SHP77 (cell line): ENCODE data around the gene EFCAB6.

Experiments
- DNase-seq, 2 experiments: peaks; one replicate each; lab custom pipeline; 2025; lab: John Stamatoyannopoulos, UW

EFCAB6 gene

DNA sequence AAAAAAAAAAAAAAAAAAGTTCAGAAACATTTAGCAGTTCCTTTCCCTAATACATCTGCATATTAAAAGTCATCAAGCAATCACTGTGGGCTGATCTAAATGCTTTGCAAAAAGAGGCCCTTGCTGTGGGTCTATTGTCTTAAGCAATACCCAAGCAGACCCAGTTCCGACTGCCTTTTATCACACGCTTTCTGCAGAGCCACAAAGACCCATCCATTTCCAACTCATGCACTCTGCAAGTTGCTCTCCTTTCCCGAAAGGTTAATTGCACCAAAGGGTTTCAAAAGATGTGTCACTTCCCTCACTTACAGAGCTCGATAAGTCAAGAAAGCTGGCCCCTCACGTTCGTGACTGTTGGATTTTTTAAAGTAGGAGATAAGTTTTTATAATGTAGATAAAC, 261.4 kb downstream of the EFCAB6 start:
- DNase-seq = no peak

DNA sequence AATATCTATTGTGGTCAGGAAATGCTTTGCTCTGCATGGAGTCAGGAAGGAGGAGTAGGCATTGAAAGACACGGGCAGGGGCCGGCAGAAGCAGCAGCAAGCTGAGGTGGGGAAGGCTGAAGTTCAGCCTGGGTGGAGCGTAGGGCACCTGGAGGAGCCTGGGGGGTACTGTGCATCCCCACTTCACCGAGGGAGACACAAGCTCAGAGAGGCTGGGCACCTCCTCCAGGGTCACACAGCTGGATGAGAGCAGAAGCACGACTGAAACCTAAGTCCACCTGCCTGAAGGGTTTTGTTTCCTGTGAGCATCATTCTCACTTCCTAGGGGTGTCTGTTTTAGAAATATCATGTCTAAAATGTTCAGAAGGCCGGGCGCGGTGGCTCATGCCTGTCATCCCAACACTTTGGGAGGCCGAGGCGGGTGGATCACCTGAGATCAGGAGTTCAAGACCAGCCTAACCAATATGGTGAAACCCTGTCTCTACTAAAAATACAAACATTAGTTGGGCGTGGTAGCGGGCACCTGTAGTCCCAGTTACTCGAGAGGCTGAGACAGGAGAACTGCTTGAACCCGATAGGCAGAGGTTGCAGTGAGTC, 262.0 kb downstream of the EFCAB6 start:
- no peak for DNase-seq

DNA sequence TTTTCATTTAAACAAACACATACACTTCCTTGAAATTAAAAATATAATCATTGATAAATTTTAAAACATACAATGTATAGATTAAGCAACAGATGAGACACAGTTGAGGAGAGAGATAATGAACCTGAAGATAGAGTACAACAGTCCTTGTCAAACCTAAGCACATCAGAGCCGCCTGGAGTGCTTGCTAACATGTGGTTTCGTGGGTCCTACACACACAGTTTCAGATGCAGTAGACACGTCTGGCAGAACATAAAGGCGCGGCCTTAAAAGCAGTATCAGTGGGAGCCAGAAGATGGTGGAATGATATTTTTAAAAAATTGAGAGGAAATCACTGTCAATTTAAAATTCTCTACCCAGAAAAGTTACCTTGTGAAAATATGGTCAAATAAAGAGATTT, 265.9 kb downstream of the EFCAB6 start:
- DNase-seq = no peak

DNA sequence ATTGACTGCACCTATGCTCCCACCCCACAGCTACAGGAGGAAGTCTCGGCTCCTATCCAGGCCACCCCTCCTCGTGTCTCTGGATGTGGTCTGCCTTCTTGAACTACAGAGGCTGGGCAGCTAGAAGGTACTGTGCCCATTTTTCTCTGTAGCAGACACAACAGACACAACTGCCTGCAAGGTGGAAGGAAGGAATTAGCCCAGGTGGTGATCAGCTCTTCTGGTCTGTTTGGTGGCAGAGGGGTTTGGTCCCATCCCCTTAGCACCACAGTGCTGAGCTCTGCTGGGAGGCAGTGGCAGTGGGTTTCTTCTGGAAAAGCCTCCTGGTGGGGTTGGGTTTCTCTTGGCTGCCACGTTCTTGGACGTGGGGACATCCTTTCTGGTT, 267.8 kb downstream of the EFCAB6 start:
- DNase-seq = no peak

DNA sequence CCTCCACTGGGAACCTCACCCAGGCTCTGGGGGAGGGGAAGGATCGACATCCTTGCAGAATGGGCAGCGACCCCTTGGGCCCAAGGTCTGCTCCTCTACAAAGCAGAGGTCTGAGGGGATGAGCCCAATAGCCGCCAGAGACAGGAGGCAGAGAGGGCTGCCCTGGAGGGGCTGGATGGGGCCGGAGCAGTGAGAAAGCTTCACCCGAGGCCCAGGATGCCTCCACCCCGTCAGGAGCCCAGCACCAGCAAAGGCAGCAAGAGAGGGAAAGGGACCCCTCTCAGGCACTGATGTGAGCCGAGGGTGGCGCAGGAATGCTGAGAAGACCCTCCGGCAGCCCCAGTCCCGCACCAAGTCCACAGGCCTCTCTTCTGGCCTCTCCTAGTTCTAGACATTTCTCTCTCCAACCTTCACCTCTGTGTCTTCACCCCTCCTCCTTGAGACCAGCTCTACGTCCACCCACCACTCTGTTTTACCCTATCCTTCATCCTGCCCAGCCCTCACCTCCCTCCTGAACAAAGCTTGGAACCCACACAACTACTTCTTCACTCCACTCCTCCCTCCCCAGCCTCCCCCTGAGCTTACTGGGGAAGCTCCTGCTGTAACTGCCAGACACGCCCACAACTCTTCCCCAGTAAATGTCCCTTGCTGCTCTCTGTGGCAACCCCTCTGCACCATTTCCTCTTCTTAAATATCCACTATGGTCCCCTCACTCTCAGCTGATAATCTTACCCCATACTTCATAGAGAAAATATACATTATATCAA, 268.4 kb downstream of the EFCAB6 start:
- DNase-seq = no peak

DNA sequence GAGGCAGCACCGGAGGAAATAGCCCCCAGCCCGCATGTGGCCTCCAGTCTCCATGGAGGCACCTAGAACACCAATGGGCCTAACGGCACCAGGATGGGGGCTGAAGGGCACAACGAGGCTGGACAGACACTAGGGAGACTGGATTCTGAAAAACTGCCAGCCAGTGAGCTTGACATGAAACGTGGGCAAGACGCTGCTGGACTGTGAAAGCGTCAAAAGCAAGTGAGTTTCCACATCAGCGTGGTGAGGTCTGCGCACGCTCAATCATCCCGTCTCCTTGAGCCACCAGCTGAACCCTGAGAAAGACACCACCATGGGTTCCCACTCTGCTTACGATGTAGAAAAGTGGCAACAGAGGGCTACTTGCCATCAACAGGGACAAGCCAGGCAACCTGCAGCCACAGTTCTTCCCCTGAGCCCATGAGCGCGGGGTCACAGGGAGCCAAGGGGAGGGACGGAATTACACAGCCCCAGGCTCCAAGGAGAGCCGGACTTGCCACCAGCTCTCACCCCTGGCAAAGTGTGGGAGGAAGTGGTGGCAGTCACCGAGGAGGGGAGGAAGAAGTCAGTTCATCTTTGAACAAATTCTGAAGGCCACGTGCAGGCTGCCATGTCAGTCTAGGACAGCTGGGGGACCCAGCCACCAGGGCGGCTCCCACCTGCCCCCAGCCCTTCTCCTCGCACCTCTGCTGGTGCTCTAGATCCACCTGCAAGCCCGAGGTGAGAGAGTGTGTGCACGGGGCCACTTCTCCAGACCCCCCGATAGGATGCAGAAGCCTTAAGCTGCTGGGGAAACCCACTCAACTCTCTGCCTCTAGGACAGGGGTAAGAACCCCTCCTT, 269.2 kb downstream of the EFCAB6 start:
- DNase-seq = no peak

DNA sequence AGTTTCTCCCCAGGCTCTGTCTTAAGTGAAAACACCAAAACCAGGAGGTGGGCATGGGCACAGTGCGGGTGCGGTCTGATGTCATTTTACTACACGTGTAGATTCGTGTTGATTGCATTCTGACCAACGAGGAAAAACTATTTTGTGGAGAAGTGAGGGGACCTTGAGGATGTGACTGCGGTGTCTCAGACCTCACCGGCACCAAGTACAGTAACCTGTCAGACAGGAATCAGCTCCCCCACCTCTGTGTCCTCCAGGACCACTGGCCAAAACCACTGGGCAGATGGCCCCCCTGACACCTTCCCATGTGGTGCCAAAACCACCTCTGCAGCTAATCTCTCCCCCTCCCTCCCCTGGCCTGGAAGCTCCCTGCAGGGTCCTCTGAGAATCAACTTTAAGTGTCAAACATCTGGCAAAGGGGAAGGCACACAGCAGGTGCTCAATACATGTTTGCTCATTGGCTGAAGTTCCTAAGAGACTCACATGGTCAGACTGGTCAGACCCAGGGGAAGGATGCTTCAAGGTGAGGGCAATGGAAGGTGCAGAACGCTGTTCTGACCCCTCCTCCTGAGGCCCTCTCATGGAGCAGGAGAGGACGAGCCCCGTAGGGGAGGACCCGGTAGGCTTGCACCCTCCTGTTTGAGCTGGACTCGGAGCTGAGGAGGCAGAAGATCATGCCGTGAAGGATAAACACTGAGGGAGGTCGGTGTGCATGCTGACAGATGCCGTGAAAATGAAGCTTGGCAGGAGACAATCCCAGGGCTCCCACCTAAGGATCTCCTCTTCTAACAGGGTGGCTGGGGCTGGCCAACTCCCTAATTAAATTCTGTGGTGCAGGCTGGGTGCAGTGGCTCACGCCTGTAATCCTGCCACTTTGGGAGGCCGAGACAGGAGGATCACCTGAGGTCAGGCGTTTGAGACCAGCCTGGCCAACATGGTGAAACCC, 270.4 kb downstream of the EFCAB6 start:
- no peak for DNase-seq

DNA sequence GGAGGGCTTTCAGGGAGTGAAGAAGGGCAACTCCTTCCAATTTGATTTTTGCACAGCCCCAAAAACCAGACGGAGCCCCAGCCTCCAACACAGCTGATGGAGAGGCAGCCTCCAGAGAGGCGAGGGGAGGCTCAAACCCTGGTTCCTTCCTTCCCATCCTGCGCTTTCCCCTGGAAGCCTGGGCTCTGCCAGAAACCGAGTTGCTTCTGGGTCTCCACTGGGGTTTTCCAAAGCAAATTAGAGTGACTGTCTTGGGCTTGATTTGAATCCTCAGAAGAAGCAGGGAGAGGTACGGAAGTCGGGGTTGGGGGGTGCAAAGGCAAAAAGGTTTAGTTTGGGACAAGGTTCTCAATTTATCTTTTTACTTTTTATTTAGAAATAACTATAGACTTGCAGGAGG, 271.1 kb downstream of the EFCAB6 start:
- no peak for DNase-seq

DNA sequence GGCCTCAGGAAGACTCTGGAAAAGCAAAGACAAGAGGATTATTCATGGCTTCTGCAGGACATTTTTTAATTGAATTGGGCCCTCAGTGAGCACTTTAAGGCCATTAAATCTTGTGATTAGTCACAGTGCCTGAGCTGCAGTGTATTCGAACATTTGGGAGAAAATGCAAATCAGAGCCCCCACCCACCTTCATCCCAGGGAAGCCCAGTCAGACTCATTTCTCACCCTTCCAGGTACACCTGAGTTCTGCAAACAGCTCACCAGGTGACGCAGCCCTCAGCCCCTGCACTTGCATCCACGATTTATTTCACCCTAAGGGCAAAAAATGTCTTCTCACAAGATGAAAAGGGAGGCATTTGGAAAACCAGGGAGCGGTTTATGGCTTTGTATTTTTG, 271.6 kb downstream of the EFCAB6 start:
- no peak for DNase-seq

DNA sequence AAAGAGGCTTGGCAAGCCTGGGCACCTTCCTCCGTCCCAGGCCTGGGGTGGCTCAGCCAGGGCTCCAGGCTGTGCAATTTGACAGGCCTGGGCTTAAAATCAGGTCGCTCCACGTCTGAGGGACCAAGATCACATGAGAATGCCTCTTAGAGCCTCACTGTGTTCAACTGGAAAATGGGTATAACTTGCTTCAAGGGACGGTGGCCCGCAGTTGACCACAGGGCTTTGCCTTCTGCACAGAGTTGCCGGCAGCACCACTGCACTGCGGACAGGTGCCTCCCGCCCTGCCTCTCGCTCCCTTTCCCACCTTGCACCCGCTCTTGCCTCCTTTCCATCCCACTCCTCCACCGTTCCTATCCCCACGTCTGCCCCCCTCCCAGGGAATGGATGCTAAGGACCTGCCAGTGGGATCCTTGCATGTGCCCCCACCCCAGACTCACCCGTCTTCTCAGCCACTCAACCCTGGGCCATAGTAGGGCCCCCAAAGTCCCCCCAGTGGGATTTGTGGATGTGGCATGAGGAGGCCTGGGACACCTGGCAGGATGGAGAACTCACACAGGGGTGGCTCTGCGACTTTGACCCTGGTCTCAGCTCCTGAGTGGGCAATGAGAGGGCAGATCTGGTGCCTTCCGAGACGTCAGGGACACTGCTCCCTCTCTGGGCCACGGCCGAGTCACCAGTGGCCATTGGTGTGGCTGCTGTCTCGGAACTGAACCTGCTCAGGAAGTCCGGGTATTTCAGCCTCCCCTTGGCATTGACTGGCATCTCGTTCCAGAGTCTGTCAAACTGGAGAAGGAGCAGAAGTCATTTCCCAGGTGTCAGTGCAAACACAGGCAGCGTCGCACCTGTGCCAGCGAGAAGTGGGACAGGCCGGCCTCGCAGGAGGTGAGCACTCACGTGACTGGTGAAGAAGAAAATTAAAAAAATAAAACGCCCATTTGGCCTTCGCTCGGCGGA, 272.3 kb downstream of the EFCAB6 start:
- DNase-seq = no peak

DNA sequence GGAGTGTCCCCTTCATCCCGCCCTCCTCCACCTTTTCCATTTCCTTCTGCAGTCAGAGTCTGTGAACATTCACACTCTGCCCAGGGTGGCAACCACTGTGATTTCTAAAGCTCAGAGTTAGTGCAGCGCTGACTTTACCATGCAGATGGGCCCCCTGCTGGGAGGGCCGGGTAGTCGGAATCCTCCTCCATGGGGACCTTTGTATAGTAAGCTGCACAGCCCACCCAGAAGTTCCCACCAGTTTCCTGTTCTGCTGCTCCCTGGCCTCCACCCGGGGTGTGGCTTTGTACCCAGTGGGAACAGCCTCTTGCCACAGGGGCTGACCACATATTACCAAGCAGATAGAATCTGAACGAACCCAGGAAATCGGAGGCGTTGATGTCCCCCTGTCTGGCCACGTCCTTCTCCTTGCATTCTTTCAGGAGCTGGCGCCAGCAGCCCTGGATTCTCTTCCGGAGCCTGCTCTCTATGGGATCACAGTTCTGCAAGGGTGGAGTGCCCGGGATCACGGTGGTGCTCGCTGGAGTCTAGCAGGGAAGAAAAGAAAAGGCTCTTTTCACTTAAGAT, 275.0 kb downstream of the EFCAB6 start:
- DNase-seq = no peak

DNA sequence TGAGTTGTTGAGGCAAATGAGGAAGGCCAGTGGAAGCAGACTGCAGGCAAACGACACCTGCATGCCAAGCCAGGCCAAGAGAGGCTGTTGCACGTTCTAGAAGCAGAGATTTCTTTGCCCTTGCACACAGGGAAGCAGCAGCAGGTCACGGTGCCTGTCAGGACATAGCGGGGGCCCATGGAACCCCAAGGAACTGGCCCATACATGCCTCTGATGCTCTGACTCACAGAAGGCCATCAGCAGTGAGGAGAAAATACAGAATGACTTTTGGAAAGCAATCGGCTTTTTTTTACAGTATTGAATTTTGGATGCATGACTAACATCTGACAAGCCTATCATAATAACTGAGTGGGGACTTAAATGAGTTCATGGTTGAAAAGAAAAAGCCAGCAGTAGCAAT, 276.4 kb downstream of the EFCAB6 start:
- DNase-seq = no peak

DNA sequence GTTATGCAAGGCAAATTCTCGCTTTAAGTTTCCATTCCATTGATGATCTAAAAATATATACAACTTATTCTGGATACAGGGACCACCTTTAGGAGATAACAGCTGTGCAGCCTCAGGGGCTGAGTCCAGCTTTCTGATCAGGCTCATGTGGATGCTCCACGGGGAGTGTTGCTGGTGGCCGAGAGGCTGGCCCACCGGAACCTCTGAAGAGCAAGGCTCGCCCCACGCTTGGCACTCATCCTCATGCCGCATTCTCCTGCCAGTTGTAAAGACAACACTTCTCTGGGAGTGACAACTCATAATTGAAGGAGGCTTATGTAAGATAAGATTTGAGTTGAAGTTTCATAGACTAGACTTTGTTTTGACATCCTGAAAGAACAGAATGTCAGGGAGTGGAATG, 276.8 kb downstream of the EFCAB6 start:
- DNase-seq = no peak

DNA sequence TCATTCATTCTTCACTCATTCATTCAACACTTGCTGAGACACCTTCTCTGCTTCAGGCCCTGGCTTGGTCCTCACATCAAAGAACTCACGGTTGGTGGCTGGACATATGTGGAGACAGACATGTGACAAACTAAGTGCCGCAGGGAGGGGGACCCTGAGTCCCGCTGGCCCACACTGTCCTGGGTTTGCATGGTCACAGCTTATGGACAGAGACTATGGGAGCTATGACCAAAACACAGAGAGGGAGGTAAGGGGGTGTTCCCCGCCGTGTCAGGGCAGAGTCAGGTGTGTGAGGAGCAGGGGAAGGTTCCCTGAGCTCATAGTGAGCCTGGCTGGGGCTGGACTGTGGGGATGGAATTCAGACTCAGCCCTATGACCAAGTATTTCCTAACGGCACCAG, 277.2 kb downstream of the EFCAB6 start:
- no peak for DNase-seq

DNA sequence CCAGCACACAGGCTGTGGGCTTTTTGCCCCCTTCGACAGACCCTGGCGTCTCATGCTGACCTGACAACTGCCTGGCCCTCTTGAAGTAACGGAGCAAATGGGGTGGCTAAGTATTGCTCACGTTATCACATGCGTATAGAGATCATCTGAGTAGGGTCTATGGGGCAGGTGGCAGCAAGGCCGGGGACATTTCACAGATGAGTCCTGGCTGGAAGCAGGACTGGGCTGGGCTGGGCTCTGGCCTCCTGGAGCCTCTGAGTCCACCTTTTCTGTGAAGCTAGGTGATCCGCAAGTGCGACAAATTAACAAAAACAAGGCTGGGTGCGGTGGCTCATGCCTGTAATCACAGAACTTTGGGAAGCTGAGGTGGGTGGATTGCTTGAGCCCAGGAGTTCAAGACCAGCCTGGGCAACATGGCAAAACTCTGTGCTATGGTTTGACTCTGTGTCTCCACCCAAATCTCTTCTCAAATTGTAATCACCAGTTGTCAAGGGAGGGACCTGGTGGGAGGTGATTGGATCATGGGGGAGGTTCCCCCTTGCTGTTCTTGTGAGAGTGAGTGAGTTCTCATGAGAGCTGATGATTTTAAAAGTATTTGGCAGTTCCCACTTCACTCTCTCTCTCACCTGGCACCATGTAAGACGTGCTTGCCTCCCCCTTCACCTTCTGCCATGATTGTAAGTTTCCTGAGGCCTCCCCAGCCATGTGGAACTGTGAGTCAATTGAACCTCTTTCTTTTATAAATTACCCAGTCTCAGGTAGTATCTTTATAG, 278.3 kb downstream of the EFCAB6 start:
- no peak for DNase-seq

DNA sequence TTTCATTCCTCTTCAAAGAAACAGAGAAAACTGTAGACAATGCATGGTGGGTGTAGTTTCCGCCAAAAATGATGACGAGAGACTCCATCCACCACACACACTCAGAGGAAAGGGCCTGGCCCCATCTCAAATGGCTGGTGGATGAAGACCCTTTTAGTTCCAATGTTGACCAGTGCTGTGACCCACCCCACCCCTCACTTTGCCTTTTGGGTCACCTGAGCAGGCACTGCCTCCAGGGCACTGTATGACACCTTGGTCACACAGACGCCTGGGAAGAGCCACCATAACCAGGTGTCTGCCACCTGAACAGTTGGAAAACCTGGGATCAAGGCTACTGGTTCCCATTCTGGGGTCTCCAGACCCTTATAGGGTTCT, 279.0 kb downstream of the EFCAB6 start:
- no peak for DNase-seq

DNA sequence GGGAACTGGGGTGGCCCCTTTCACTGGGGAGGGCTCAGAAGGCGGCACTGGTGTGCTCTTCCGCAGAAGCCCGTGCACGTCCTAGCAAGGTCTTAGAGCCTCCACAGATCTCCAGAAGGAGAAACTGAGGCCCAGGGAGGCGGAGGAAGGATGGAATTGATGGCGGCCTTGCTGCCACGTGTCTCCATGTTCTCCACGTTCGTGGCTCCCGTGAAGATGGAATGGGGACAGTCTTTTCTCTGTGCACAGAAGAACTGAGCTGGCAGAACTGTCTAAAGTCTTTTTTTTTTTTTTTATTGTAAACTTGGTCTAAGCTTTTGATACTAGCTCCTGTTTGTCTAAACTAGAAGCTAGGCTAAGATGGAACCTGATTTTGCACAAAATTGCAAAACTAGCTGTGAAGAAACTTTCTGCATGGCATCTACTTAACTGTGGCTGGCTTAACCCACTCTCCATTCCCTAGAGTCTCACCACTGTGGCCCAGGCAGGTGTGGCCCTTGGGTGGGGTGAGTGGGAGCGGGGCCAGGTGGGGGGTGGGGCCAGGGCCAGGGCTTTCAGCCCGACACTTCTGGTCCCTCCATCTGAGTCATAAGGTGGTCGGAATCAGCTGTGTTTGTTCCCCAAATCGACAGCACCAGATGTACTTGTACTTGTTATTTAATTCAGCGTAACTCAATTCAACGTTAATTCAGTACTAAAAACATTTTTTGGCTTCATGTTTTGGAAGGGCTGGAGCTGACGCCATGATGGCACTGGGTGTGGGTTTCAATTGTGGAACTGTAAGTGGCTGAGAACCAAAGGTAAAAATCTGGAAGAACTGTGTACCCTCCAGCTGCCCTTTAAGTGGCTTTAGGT, 279.6 kb downstream of the EFCAB6 start:
- DNase-seq = no peak

DNA sequence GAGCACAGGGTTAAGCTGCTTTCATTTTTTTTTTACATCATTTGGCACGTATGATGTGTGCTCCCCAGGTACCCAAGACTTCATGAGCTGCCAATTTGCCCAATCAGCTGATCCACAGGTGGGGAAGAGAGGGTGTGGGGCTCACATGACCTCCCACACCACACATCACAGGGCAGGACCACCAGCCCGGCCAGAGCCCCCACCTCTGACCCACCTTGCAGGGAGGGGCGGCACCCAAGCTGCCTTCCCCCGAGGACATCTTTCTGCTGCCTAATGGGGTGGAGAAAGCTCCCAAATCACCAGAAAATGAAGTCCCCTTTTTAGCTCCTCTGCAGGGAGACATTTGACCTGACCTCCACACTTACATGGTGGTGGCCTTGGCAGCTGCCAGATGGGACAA, 280.5 kb downstream of the EFCAB6 start:
- no peak for DNase-seq
